ACC112 (cell line): ENCODE data around the gene STK32A.

Source experiments
- H2AFZ ChIP-seq: fragments of 200-600 bp; sonication (generic); one replicate; pipeline ENCODE4 v1.6.0; 2017; ENCODE audit warnings: antibody characterized with exemption, low read length; ENCODE audit not compliant: unreplicated experiment
- H3K27ac ChIP-seq: fragments of 200-600 bp; sonication (generic); 2 replicates; pipeline ENCODE4 v1.5.1; 2014; ENCODE audit warnings: low read depth, mild to moderate bottlenecking, antibody characterized with exemption, low read length, moderate library complexity
- H3K27me3 ChIP-seq: fragments of 200-600 bp; sonication (generic); 2 replicates; pipeline ENCODE4 v1.6.1; 2014; ENCODE audit warnings: mild to moderate bottlenecking, antibody characterized with exemption, low read length, moderate library complexity, mixed read lengths; ENCODE audit not compliant: insufficient read depth
- H3K36me3 ChIP-seq: fragments of 200-600 bp; sonication (generic); 2 replicates; pipeline ENCODE4 v1.6.1; 2016; ENCODE audit warnings: mild to moderate bottlenecking, antibody characterized with exemption, low read length, moderate library complexity, mixed read lengths; ENCODE audit not compliant: insufficient read depth
- H3K4me1 ChIP-seq: fragments of 200-600 bp; sonication (generic); one replicate; pipeline ENCODE4 v1.6.1; 2016; ENCODE audit warnings: low read length, mixed read lengths; ENCODE audit not compliant: insufficient read depth, unreplicated experiment, control insufficient read depth
- H3K4me3 ChIP-seq: fragments of 200-600 bp; sonication (generic); 2 replicates; pipeline ENCODE4 v1.5.1; 2014; ENCODE audit warnings: mild to moderate bottlenecking, low read depth, low read length
- H3K79me2 ChIP-seq: fragments of 200-600 bp; sonication (generic); one replicate; pipeline ENCODE4 v1.6.0; 2016; ENCODE audit warnings: low read length; ENCODE audit not compliant: control insufficient read depth, unreplicated experiment, insufficient read depth

The STK32A gene

GRCh38 chr5:147234825-147235635, at the start of gene STK32A:
Gene STK32A, plus strand, starts transcription at chr5:147235026. Its CDS starts 4,609 bp downstream, at chr5:147239635.
- Histone ChIP-seq H2AFZ (peak within 1 kb of the TSS; percentile 86), H3K4me1 (no peaks in the 10 kb centered on the region), H3K27ac (no peak within 1 kb of the TSS), H3K4me3 (peak within 1 kb of the TSS; percentile 87), H3K79me2 (no peaks in the 10 kb centered on the region), H3K36me3 (no peaks in the 10 kb centered on the region), H3K27me3 (peaks cover 25% of the 10 kb centered on the region)

GRCh38 chr5:147187099-147187540, 47.7 kb upstream of the STK32A start:
- Histone ChIP-seq H3K4me3 (no peak overlapping the region), H3K36me3 (no peaks in the 10 kb centered on the region), H3K4me1 (no peaks in the 10 kb centered on the region), H2AFZ (no peak overlapping the region), H3K27ac (no peak overlapping the region), H3K27me3 (no peaks in the 10 kb centered on the region), H3K79me2 (no peaks in the 10 kb centered on the region)

DNA sequence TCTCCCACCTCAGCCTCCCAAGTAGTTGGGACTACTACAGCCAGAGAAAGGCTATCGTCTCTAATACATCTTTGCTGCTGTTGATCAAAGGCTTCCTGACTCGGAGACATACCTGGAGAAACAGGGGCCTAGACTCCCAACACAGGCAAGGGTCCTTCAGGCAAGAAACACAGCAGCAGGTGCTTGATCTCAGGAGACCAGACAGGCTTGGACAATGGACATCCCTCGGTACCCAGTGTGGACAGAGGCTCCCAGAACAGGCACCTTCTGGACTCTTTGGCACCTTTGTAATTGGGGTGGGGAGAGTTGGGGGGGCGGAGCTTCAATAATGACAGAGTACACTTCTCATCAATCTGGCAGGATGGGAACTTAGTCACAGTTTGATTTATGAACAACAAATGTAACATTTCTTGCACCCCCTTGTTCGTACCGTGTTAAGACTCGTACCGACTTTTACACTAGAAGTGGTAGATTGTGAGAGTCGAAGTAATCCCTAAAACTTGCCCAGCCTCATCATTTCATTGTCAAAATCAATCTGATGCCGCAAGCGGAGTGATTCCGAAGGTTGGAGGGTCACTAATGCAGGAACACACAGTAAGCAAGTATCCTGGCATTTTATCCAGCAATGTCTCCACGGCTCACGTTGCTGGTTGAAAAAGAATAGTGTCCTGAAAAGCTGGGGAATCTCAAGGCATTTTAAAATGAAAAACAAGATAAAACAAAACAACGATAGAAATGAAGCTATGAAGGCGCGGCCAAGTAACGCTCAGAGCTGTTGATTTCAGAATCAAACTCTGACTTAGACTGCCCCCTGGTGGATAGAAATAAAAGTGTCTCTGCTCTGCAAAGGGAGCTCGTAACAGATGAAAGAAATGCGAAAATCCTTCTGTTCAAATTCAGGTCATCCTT, 46.4 kb upstream of the STK32A start:
- H3K4me1 ChIP-seq: no peaks in the 10 kb centered on the region
- H3K27ac ChIP-seq: no peak overlapping the region
- peak overlapping the region; percentile 89 for H2AFZ ChIP-seq
- H3K36me3 ChIP-seq: no peaks in the 10 kb centered on the region
- peak overlapping the region; percentile 68 for H3K4me3 ChIP-seq
- H3K79me2 ChIP-seq: no peaks in the 10 kb centered on the region
- no peaks in the 10 kb centered on the region for H3K27me3 ChIP-seq

DNA sequence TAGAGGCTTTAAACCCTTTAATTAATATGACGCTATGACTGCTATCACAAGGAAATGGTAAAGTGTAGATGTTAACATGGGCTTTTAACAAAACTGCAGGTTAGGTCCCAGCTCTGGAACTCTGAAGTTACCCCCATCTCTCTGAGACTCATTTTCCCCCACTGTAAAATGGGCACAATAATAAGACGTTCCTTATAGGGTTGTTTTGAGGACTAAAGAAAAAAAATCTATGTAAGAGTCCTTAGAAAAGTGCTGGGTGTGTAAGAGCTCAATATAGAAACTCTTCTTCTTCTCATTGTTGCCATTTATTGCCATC, 45.8 kb upstream of the STK32A start:
- no peaks in the 10 kb centered on the region for H3K36me3 ChIP-seq
- H3K27me3 ChIP-seq: no peaks in the 10 kb centered on the region
- no peak overlapping the region for H3K27ac ChIP-seq
- no peaks in the 10 kb centered on the region for H3K79me2 ChIP-seq
- no peak overlapping the region for H3K4me3 ChIP-seq
- no peak overlapping the region for H2AFZ ChIP-seq
- no peaks in the 10 kb centered on the region for H3K4me1 ChIP-seq

- Histone ChIP-seq H3K4me3 (no peak overlapping the region), H3K36me3 (no peaks in the 10 kb centered on the region), H3K79me2 (no peaks in the 10 kb centered on the region), H3K4me1 (no peaks in the 10 kb centered on the region), H2AFZ (no peak overlapping the region), H3K27ac (no peak overlapping the region), H3K27me3 (0 out of 2 replicates have a peak, but pooled peaks cover under 1% of the 10 kb centered on the region)
Measured at GRCh38 chr5:147190331-147190730, 44.5 kb upstream of the STK32A start.

DNA sequence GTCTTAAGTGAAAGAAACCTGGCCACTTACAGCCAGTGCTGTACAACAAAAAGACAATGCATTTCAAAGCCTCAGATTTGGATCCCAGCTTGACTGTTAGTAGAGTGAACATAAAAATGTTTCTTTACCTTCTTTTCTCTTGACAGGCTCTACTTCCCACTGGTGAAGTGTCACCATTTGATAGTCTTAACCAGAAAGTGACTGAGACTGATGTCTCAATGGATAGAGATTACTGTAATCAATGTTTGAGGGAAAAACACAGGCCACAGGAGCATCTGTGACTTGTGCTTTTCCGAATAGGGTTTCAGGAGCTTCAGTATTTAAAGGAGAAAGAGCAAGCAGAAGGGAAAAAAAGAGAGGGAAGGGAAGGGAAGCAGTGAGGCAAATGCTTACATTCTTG, 41.7 kb upstream of the STK32A start:
- no peaks in the 10 kb centered on the region for H3K4me1 ChIP-seq
- H2AFZ ChIP-seq: no peak overlapping the region

GRCh38 chr5:147200004-147200403, 34.8 kb upstream of the STK32A start:
- Histone ChIP-seq H2AFZ (no peak overlapping the region), H3K79me2 (no peaks in the 10 kb centered on the region), H3K36me3 (no peaks in the 10 kb centered on the region), H3K4me3 (no peak overlapping the region), H3K27ac (no peak overlapping the region), H3K4me1 (no peaks in the 10 kb centered on the region), H3K27me3 (peaks cover 39% of the 10 kb centered on the region)

More for the DNA sequence above, 41.7 kb upstream of the STK32A start:
- H3K4me3 ChIP-seq: no peak overlapping the region
- no peaks in the 10 kb centered on the region for H3K36me3 ChIP-seq
- H3K27ac ChIP-seq: no peak overlapping the region
- 0 out of 2 replicates have a peak, but pooled peaks cover 5% of the 10 kb centered on the region for H3K27me3 ChIP-seq
- no peaks in the 10 kb centered on the region for H3K79me2 ChIP-seq

DNA sequence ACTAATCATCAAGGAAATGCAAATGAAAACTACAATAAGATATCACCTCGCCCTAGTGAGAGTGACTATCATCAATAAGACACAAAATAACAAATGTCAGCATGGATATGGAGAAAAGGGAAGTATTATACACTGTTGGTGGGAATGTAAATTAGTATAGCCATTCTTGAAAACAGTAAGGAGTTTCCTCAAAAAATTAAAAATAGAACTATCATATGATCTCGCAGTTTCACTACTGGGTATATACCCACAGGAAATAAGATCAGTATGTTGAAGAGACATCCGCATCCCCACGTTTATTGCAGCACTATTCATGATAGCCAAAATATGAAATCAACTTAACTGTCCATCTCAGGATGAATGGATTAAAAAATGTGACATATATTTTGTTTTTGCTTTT, 31.6 kb upstream of the STK32A start:
- Histone ChIP-seq H3K4me3 (no peak overlapping the region), H2AFZ (no peak overlapping the region), H3K27ac (no peak overlapping the region), H3K79me2 (no peaks in the 10 kb centered on the region), H3K36me3 (no peaks in the 10 kb centered on the region), H3K27me3 (peaks cover 34% of the 10 kb centered on the region), H3K4me1 (no peaks in the 10 kb centered on the region)

GRCh38 chr5:147204576-147204975, 30.2 kb upstream of the STK32A start:
- Histone ChIP-seq H3K79me2 (no peaks in the 10 kb centered on the region), H3K36me3 (no peaks in the 10 kb centered on the region), H3K27ac (no peak overlapping the region), H3K4me3 (no peak overlapping the region), H3K27me3 (peaks cover 24% of the 10 kb centered on the region), H2AFZ (no peak overlapping the region), H3K4me1 (no peaks in the 10 kb centered on the region)

DNA sequence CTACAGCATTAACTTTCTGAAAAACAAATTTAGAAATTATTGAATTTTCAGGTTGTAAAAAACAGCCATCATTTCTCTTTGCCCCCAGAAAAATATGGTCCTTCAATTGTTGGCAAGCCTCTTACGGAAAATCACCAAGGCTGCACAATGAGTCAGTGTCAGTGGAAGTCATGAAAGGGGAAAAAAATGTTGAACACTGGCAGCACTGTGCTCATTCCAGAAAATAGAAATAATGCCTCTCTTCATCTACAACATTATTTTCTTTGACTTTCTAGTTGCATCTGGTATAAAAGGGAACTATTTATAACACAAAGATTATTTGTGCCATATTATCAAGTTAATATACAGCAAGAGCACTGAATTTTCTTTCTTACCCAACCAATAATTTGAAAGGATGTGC, 26.7 kb upstream of the STK32A start:
- Histone ChIP-seq H2AFZ (no peak overlapping the region), H3K4me1 (no peaks in the 10 kb centered on the region), H3K27ac (no peak overlapping the region), H3K36me3 (no peaks in the 10 kb centered on the region), H3K4me3 (no peak overlapping the region), H3K79me2 (no peaks in the 10 kb centered on the region), H3K27me3 (no peaks in the 10 kb centered on the region)
